IMR-90 (cell line): ENCODE measurements around the gene GTF3C4. TPM values are rescaled to one million over a fixed set of nuclear protein-coding genes. Genes with fewer than 3 reads are reported as not detected.

Source experiments
- ATAC-seq: fragments of 200-7000 bp; cut with Tn5 transposase; 2 replicates; pipeline ENCODE4 v1.9.1; 2020; ENCODE audit warnings: low read depth, mild to moderate bottlenecking, moderate library complexity
- BruUV-seq: library from RNA; stranded (reverse); fragments of 400-500 nt; replicated peaks from 2 replicates; lab custom pipeline; 2021; lab: Mats Ljungman, UMichigan
- CTCF ChIA-PET: fragments of 300-600 bp; formaldehyde crosslinking; extraction: SDS; loops from one replicate; lab custom pipeline; 2021; ENCODE audit warnings: antibody characterized with exemption; lab: Yijun Ruan, JAX
- POLR2A ChIA-PET: fragments of 300-600 bp; sonication (Branson Sonifier 250); formaldehyde crosslinking; loops from one replicate; lab custom pipeline; 2022; ENCODE audit warnings: antibody characterized with exemption; ENCODE audit not compliant: unreplicated experiment; lab: Charles Lee
- DNase-seq: peaks from one replicate; pipeline ENCODE4 v3.0.0; 2013
- H2AFZ ChIP-seq: replicated peaks from 2 replicates; pipeline ENCODE3; 2013; ENCODE audit warnings: low read length, mild to moderate bottlenecking; ENCODE audit not compliant: poor library complexity
- H2AK5ac ChIP-seq: 2 replicates; pipeline ENCODE4 v1.6.1; 2013; ENCODE audit warnings: low read depth, low read length, inconsistent platforms
- H2AK9ac ChIP-seq: replicated peaks from 2 replicates; pipeline ENCODE3; 2013; ENCODE audit warnings: mild to moderate bottlenecking, low read depth, low read length, moderate library complexity; ENCODE audit not compliant: poor library complexity
- H2BK120ac ChIP-seq: 2 replicates; pipeline ENCODE4 v1.6.1; 2013; ENCODE audit warnings: low read depth, low read length, inconsistent platforms
- H2BK15ac ChIP-seq: 3 replicates; pipeline ENCODE4 v1.6.1; 2013; ENCODE audit warnings: low read depth, low read length, inconsistent platforms
- H2BK20ac ChIP-seq: 2 replicates; pipeline ENCODE4 v1.6.1; 2013; ENCODE audit warnings: low read depth, mild to moderate bottlenecking, inconsistent platforms, low read length, moderate library complexity
- H2BK5ac ChIP-seq: 2 replicates; pipeline ENCODE4 v1.6.1; 2013; ENCODE audit warnings: mild to moderate bottlenecking, low read depth, low read length, inconsistent platforms; ENCODE audit not compliant: poor library complexity, severe bottlenecking
- H3K14ac ChIP-seq: replicated peaks from 2 replicates; pipeline ENCODE4 v1.6.1; 2013; ENCODE audit warnings: low read depth, low read length, inconsistent platforms
- H3K18ac ChIP-seq: 2 replicates; pipeline ENCODE4 v1.6.1; 2013; ENCODE audit warnings: low read depth, low read length, control low read depth
- H3K23ac ChIP-seq: 2 replicates; pipeline ENCODE4 v1.6.1; 2013; ENCODE audit warnings: low read depth, low read length, inconsistent platforms
- H3K27ac ChIP-seq: 2 replicates; pipeline ENCODE4 v1.5.1; 2013; ENCODE audit warnings: mild to moderate bottlenecking, control low read depth, low read length; ENCODE audit not compliant: insufficient read depth
- H3K27me3 ChIP-seq: 2 replicates; pipeline ENCODE4 v1.6.1; 2013; ENCODE audit warnings: low read length; ENCODE audit not compliant: control insufficient read depth, insufficient read depth
- H3K36me3 ChIP-seq: 2 replicates; pipeline ENCODE4 v1.6.1; 2013; ENCODE audit warnings: low read length, mixed read lengths; ENCODE audit not compliant: control insufficient read depth, insufficient read depth
- H3K4ac ChIP-seq: 2 replicates; pipeline ENCODE4 v1.6.1; 2013; ENCODE audit warnings: low read depth, low read length, inconsistent platforms
- H3K4me1 ChIP-seq: 2 replicates; pipeline ENCODE4 v1.6.1; 2013; ENCODE audit warnings: low read length, mixed read lengths; ENCODE audit not compliant: control insufficient read depth, insufficient read depth
- H3K4me2 ChIP-seq: 2 replicates; pipeline ENCODE4 v1.6.1; 2013; ENCODE audit warnings: low read depth, mild to moderate bottlenecking, control low read depth, low read length, moderate library complexity
- H3K4me3 ChIP-seq: 2 replicates; pipeline ENCODE4 v1.5.1; 2013; ENCODE audit warnings: low read depth, mild to moderate bottlenecking, control low read depth, low read length, moderate library complexity; ENCODE audit not compliant: insufficient read depth
- H3K56ac ChIP-seq: 2 replicates; pipeline ENCODE4 v1.6.1; 2013; ENCODE audit warnings: low read length, inconsistent platforms; ENCODE audit not compliant: insufficient read depth; ENCODE audit errors: extremely low read depth
- H3K79me1 ChIP-seq, 2 experiments: 2 replicates each; pipeline ENCODE4 v1.6.1; 2013; ENCODE audit warnings: low read length in 2 of 2, inconsistent platforms in 1 of 2, low read depth in 1 of 2
- H3K9ac ChIP-seq: 2 replicates; pipeline ENCODE4 v1.6.1; 2013; ENCODE audit warnings: low read depth, low read length, control low read depth
- H3K9me1 ChIP-seq: 2 replicates; pipeline ENCODE4 v1.6.1; 2013; ENCODE audit warnings: low read length, inconsistent platforms; ENCODE audit not compliant: insufficient read depth
- H3K9me3 ChIP-seq: 2 replicates; pipeline ENCODE4 v1.6.1; 2013; ENCODE audit warnings: low read length; ENCODE audit not compliant: control insufficient read depth, insufficient read depth
- H4K20me1 ChIP-seq: 2 replicates; pipeline ENCODE4 v1.6.1; 2013; ENCODE audit warnings: low read length, inconsistent platforms; ENCODE audit not compliant: insufficient read depth
- H4K5ac ChIP-seq: 2 replicates; pipeline ENCODE4 v1.6.1; 2013; ENCODE audit warnings: mild to moderate bottlenecking, low read depth, low read length, control low read depth
- H4K8ac ChIP-seq, 2 experiments: 2 replicates each; pipeline ENCODE4 v1.6.1; 2013; ENCODE audit warnings: low read depth in 2 of 2, low read length in 2 of 2, control low read depth in 1 of 2, inconsistent platforms in 1 of 2
- H4K91ac ChIP-seq: 2 replicates; pipeline ENCODE4 v1.6.1; 2013; ENCODE audit warnings: low read depth, low read length, inconsistent platforms; ENCODE audit not compliant: insufficient read depth
- CEBPB ChIP-seq: IDR thresholded peaks from 2 replicates; pipeline ENCODE4 v1.6.1; 2012; ENCODE audit warnings: low read depth, low read length, improper control_type of control experiment
- RFX5 ChIP-seq: IDR thresholded peaks from 2 replicates; pipeline ENCODE4 v1.8.0; 2012; ENCODE audit warnings: low read depth, mild to moderate bottlenecking, low read length, moderate library complexity
- WGBS, 2 experiments: methylation state at CpG; one replicate each; pipeline versions ENCODE4 v1.1.5 to v1.1.7; 2013; ENCODE audit warnings: missing lambda C conversion rate in 2 of 2; ENCODE audit not compliant: insufficient read length in 1 of 2; ENCODE audit errors: extremely low coverage in 2 of 2; 5-methylcytosine and 5-hydroxymethylcytosine counted together
- dilution Hi-C: fragments of 300-500 bp; cut with HindIII; formaldehyde crosslinking; loops from one replicate; pipeline ENCODE4 v1.14.3; 2018; ENCODE audit warnings: low sequenced_read_pairs; ENCODE audit not compliant: unreplicated experiment
- in situ Hi-C: fragments of 300-500 bp; cut with MboI; formaldehyde crosslinking; loops from 3 replicates; pipeline ENCODE4 v1.14.3; 2019; ENCODE audit warnings: low sequenced_read_pairs, inconsistent platforms, mixed read lengths
- intact Hi-C: fragments of 100-400 bp; cut with micrococcal nuclease; formaldehyde crosslinking; loops from 2 replicates; pipeline ENCODE4 v1.10.0; 2022
- polyA plus RNA-seq, 3 experiments: library from polyadenylated mRNA; depleted of rRNA; stranded (reverse); fragments of >200 nt; gene quantifications; 2 replicates each; pipeline ENCODE4 v1.2.3, GENCODE V29; 2012; ENCODE audit warnings: low replicate concordance in 1 of 3
- total RNA-seq: library from RNA; depleted of rRNA; stranded (reverse); fragments of >200 nt; gene quantifications from 2 replicates; pipeline ENCODE4 v1.2.3, GENCODE V29; 2012

The GTF3C4 gene
- total and polyA plus RNA-seq, 2 of the 4 experiments (the other 2 are of a cell fraction), result 4.7 to 16.5 TPM

DNA sequence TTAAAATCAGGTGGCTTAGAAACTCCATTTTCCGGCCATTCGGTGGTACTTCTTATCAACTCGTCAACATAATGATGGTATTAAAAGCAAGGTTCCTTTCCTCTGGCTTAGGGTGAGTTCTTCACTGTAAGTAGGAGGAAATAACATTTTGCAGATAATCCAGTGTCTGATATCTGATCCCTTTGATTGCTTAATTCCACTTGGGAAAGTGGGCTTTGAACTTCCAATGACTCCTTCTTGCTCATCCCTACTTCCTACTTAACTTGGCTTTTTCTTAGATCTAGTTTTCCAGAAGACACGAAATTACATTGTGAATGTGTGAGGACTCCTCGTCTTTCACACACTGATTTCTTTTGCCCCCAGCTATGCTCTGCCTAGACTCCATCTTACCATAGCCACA lies 32.0 kb upstream of the GTF3C4 start:
- H3K18ac ChIP-seq, result no peak overlapping the region
- no peaks in the 10 kb centered on the region for H3K9me1 ChIP-seq
- no peak overlapping the region for H3K4me3 ChIP-seq
- TF ChIP-seq RFX5 (no peak), CEBPB (peak; percentile 87)
- H3K79me1 ChIP-seq, result no peaks in the 10 kb centered on the region
- H3K27ac ChIP-seq, result no peak overlapping the region
- H4K91ac ChIP-seq, result no peak overlapping the region
- intact Hi-C loops, result no loop called here
- H3K27me3 ChIP-seq, result no peaks in the 10 kb centered on the region
- WGBS, 2 experiments, result no CpG with 5 or more reads among the region's 5 CpGs
- peaks cover 30% of the 10 kb centered on the region for H3K36me3 ChIP-seq
- H3K4me1 ChIP-seq, result peaks cover 5% of the 10 kb centered on the region
- no peak overlapping the region for H3K14ac ChIP-seq
- peak; percentile 42; the same call in 1 of the 2 replicates for ATAC-seq
- H2AFZ ChIP-seq, result no peak overlapping the region
- no peak overlapping the region for H3K23ac ChIP-seq
- in situ Hi-C loops, result no loop called here
- no peak overlapping the region for H4K5ac ChIP-seq
- no peak overlapping the region for H3K9ac ChIP-seq
- DNase-seq, result peak; percentile 75
- no peak overlapping the region; the same call in 1 of the 2 replicates for H3K4me2 ChIP-seq
- no peaks in the 10 kb centered on the region for H3K9me3 ChIP-seq
- H2BK5ac ChIP-seq, result no peak overlapping the region
- dilution Hi-C loops, result no loop called here
- no peak overlapping the region for H3K56ac ChIP-seq
- H3K4ac ChIP-seq, result no peak overlapping the region
- no peaks in the 10 kb centered on the region for H4K20me1 ChIP-seq
- no peak overlapping the region for H2AK5ac ChIP-seq
- no TSS peak for BruUV-seq
- no peak overlapping the region for H2BK120ac ChIP-seq
- H2BK20ac ChIP-seq, result no peak overlapping the region
- H4K8ac ChIP-seq, result no peak overlapping the region
- H2BK15ac ChIP-seq, result no peak overlapping the region
- CTCF ChIA-PET, result no interaction called here
- POLR2A ChIA-PET, result no interaction called here
- no peak overlapping the region for H2AK9ac ChIP-seq
